Measurements from ENCODE around the gene FIGLA.

GRCh38 chr2:70775141-70775540 lies 15.3 kb downstream of the FIGLA start:
- TF ChIP-seq POLR2A (IDR thresholded peaks at IDR 0.05; ENCODE audit: control extremely low read depth in 1 of 2, low read depth in 2 of 2, low read length in 2 of 2) (no peak), CEBPB (IDR thresholded peaks at IDR 0.05; ENCODE audit: low read depth, low read length) (no peak), E2F6 (IDR thresholded peaks at IDR 0.05) (no peak)
